Kidney (tissue), 14 donors: Measurements from ENCODE around the gene MAP2K2. TPM values are rescaled to one million over a fixed set of nuclear protein-coding genes. Genes with fewer than 3 reads are reported as not detected.

ENCODE experiments used
- DNase-seq, 5 donors: peaks; one replicate each; pipeline ENCODE4 v3.0.0-alpha.2; 2013 to 2020
- FAIRE-seq: peaks from 2 replicates; lab custom pipeline; 2012; peaks lifted over from hg19 to GRCh38; lab: Jason Lieb, UNC
- H3K27ac ChIP-seq, 2 donors: one replicate each; pipeline ENCODE4 v1.7.0; 2013; ENCODE audit warnings: low read depth in 2 of 2, low read length in 2 of 2, inconsistent platforms in 1 of 2
- H3K27me3 ChIP-seq: one replicate; pipeline ENCODE4 v1.7.1; 2013; ENCODE audit warnings: low read length, inconsistent platforms; ENCODE audit not compliant: control insufficient read depth, insufficient read depth
- H3K36me3 ChIP-seq, 3 donors: one replicate each; pipeline versions ENCODE4 v1.7.0 to v1.7.1; 2013; ENCODE audit warnings: low read length in 3 of 3, control low read depth in 1 of 3, inconsistent platforms in 1 of 3; ENCODE audit not compliant: insufficient read depth in 3 of 3, control insufficient read depth in 2 of 3
- H3K4me1 ChIP-seq, 3 donors: one replicate each; pipeline versions ENCODE4 v1.7.0 to v1.7.1; 2013; ENCODE audit warnings: low read length in 3 of 3, inconsistent platforms in 1 of 3, low read depth in 1 of 3; ENCODE audit not compliant: control insufficient read depth in 2 of 3, insufficient read depth in 2 of 3
- H3K4me3 ChIP-seq, 3 donors: one replicate each; pipeline versions ENCODE4 v1.7.0 to v1.8.1; 2013; ENCODE audit warnings: low read length in 3 of 3, control low read depth in 1 of 3, inconsistent platforms in 1 of 3
- H3K9ac ChIP-seq, 3 donors: one replicate each; pipeline versions ENCODE4 v1.7.0 to v1.7.1; 2013; ENCODE audit warnings: low read length in 3 of 3, control low read depth in 1 of 3, inconsistent platforms in 1 of 3
- H3K9me3 ChIP-seq, 3 donors: one replicate each; pipeline versions ENCODE4 v1.7.0 to v1.7.1; 2013; ENCODE audit warnings: low read length in 3 of 3, control low read depth in 1 of 3, inconsistent platforms in 1 of 3; ENCODE audit not compliant: control insufficient read depth in 2 of 3, insufficient read depth in 1 of 3
- intact Hi-C: fragments of 100-400 bp; cut with DNase I; formaldehyde crosslinking; loops from one replicate; pipeline ENCODE4 v1.11.1; 2022
- polyA plus RNA-seq: library from polyadenylated mRNA; stranded (reverse); fragments of 350-450 nt; fragmentation: Illumina TruSeq; extraction: RNeasy Lipid Tissue Mini Kit (QIAGEN cat#74804); gene quantifications from one replicate; pipeline ENCODE4 v1.2.3, GENCODE V29; 2014; ENCODE audit warnings: low read depth, low replicate concordance; ENCODE audit not compliant: insufficient read depth
- total RNA-seq: library from RNA; stranded (reverse); fragmentation: NEBNext Ultra II Directional; extraction: Animal tissue kit (Norgen Biotek cat#: 25700); gene quantifications from one replicate; pipeline ENCODE4 v1.2.1, GENCODE V29; 2021
- TF ChIP-seq, protein P1 (sequence below): IDR thresholded peaks from 3 replicates; pipeline ENCODE4 v1.5.1; 2012; ENCODE audit warnings: mild to moderate bottlenecking, moderate library complexity, borderline replicate concordance; ENCODE audit not compliant: insufficient read depth; ENCODE audit errors: extremely low read depth
- donor health status: control.
- donor health status: control.
- donor health status: control.
- donor health status: control.
- donor health status: control.
- donor health status: DM: yes; HTN: yes; CAD: no.
- donor health status: Normal renal cell carcinoma (clear cell type).

Gene MAP2K2
- total and polyA plus RNA-seq, 2 donors from 2014 or later: 105 to 138 TPM

DNA sequence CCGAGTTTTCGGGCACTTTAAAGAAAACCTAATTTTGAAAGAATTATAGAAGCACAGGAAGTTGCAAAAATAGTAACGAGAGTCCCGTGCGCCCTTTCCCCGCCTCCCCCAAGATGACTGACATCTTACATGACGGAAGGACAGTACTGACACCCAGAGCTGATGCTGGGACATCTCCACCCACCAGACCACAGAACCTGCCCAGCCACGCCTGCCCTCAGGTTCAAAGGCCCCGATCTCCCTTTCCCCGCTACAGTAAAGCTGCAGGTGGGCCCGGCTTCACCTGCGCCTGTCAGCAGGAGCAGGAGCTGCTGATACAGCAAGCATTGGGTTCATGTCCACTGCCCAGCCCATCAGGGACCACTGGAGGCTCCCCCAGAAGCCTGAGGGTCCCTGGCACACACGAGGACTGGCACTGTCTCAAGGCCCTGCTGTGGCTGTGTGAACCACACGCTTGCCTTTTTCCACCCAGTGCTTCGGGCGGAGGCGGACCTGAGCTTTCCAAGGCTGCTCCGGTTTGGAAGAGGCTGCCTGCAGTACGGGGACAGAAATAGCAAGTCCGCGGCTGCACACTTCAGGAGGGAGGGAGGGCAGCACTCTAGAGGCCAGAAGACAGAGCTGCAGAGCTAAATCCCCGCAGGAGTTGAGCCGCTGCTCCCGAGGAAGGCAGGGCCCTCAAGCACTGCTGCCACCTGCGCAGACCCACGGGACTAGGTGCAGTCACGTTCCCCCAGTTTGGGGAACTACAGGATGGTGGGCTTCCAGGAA is 8.7 kb downstream of the MAP2K2 start:
- peaks cover 0 to 11% (median 8%) of the 10 kb centered on the region in 3 donors for H3K36me3 ChIP-seq
- no peaks in the 10 kb centered on the region for H3K27me3 ChIP-seq
- intact Hi-C loops: no loop called here
- peak in 1 of 5 donors; percentile 23 for DNase-seq
- TF ChIP-seq, protein P1, sequence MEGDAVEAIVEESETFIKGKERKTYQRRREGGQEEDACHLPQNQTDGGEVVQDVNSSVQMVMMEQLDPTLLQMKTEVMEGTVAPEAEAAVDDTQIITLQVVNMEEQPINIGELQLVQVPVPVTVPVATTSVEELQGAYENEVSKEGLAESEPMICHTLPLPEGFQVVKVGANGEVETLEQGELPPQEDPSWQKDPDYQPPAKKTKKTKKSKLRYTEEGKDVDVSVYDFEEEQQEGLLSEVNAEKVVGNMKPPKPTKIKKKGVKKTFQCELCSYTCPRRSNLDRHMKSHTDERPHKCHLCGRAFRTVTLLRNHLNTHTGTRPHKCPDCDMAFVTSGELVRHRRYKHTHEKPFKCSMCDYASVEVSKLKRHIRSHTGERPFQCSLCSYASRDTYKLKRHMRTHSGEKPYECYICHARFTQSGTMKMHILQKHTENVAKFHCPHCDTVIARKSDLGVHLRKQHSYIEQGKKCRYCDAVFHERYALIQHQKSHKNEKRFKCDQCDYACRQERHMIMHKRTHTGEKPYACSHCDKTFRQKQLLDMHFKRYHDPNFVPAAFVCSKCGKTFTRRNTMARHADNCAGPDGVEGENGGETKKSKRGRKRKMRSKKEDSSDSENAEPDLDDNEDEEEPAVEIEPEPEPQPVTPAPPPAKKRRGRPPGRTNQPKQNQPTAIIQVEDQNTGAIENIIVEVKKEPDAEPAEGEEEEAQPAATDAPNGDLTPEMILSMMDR: no peak
- H3K4me1 ChIP-seq: no peaks in the 10 kb centered on the region
- no peak for FAIRE-seq
- H3K27ac ChIP-seq: no peak overlapping the region
- no peak overlapping the region for H3K9ac ChIP-seq
- H3K4me3 ChIP-seq: no peak overlapping the region
- H3K9me3 ChIP-seq: no peaks in the 10 kb centered on the region

DNA sequence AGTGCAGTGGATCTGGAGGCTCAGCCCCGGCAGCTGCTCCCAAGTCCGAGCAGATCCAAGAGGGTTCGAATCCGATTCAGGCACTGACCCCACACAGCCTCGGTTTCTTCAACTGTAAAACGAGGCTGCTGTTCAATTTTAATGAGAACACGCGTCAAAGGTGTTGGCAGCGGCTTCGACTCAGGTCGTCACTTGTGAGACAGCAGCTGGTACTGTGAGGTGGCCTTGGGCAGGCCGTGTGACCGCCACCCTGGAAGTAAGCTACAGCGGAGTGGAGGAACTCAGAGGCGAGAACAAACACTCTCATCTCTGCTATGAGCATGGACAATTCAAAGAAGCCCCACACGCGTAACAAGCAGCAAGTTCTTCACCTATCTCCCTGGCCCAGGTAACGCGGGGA is 9.7 kb downstream of the MAP2K2 start:
- Histone ChIP-seq H3K27ac (no peak overlapping the region), H3K27me3 (no peaks in the 10 kb centered on the region), H3K36me3 (peaks cover 0 to 13% (median 13%) of the 10 kb centered on the region in 3 donors), H3K4me3 (no peak overlapping the region), H3K9me3 (no peaks in the 10 kb centered on the region), H3K4me1 (no peaks in the 10 kb centered on the region), H3K9ac (no peak overlapping the region)
- no peak for FAIRE-seq
- TF ChIP-seq, protein P1: no peak
- intact Hi-C loops: no loop called here
- DNase-seq: peak in 1 of 5 donors; percentile 13

DNA sequence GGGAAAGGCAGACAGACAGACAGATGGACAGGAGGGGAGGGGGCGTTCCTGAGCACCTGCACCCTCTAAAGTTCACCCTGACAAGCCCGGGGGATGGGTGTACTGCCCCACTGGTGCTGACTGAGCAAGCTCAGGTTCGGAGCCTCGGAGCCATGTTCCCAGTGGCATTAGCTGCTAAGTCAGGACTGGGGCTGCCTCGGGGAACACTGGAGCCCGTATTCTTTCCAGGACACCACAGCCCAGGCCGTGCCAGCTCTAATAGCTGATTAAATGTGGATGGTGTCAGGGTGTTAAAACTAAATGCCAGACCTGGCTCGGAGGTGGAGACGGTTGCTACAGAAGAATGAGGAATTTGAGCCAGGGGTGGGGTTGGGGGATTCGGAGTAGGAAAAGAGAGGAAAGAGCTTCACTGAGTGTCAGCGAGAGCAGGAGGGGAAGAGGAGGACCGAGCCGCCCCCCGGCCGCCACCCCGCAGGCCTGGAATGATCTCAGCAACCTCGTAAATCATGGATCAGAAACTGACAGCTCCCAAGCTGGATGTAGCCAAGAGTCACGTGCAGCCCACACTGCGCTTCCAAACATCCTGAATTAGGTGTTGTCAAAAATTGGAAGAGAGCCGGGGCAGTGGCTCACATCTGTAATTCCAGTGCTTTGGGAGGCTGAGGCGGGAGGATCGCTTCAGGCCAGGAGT is 10.4 kb downstream of the MAP2K2 start:
- Histone ChIP-seq H3K9ac (no peak overlapping the region), H3K4me1 (no peaks in the 10 kb centered on the region), H3K27ac (no peak overlapping the region), H3K27me3 (no peaks in the 10 kb centered on the region), H3K36me3 (peaks cover 0 to 18% (median 13%) of the 10 kb centered on the region in 3 donors), H3K4me3 (no peak overlapping the region), H3K9me3 (no peaks in the 10 kb centered on the region)
- intact Hi-C loops: no loop called here
- DNase-seq: peak in 2 of 5 donors; percentile 30 to 40
- no peak for FAIRE-seq
- TF ChIP-seq, protein P1: no peak
